ENCODE results near the gene EIF2S2. TPM values are rescaled to one million over a fixed set of nuclear protein-coding genes. Genes with fewer than 3 reads are reported as not detected.
"Not testable (repeated sequence)": the region's sequence is repeated elsewhere in the genome, so short reads cannot be mapped to it uniquely, and the experiment has no call there.

The EIF2S2 gene
- 63.9 and 83.5 TPM in 2 replicates for total RNA-seq (2014; rRNA removed; shearing (Covaris generic); ENCODE audit: low replicate concordance)

GRCh38 chr20:34111702-34112599, at the start of gene EIF2S2:
TSS of gene EIF2S2 (minus strand) at chr20:34112243. CDS start at chr20:34112110, 133 bp downstream.
- Histone ChIP-seq H3K9ac (ENCODE audit: low read length) (peak within 1 kb of the TSS; percentile 94), H4K20me1 (ENCODE audit: insufficient read depth, low read depth, low read length) (peaks cover 36% of the 10 kb centered on the region), H3K4me1 (ENCODE audit: low read length) (peaks cover 39% of the 10 kb centered on the region), H3K79me2 (ENCODE audit: low read length) (peaks cover 51% of the 10 kb centered on the region), H3K36me3 (ENCODE audit: insufficient read depth, low read length) (peaks cover 35% of the 10 kb centered on the region; the same call in 1 of the 2 replicates), H3K4me3 (ENCODE audit: low read length) (peak within 1 kb of the TSS; percentile 88), H3K27ac (ENCODE audit: low read length) (peak within 1 kb of the TSS; percentile 84), H3K4me2 (ENCODE audit: low read depth, low read length, poor library complexity, severe bottlenecking) (peak within 1 kb of the TSS; percentile 97), H3K9me2 (replicated peaks; ENCODE audit: insufficient read depth, low read length) (no peaks in the 10 kb centered on the region), H3K9me3 (ENCODE audit: low read length) (no peaks in the 10 kb centered on the region), H3K27me3 (ENCODE audit: low read length) (no peaks in the 10 kb centered on the region), H2AFZ (ENCODE audit: low read length) (peak within 1 kb of the TSS; percentile 97)
- peak; percentile 99 for DNase-seq

- not testable (repeated sequence) for DNase-seq; H3K9ac ChIP-seq (ENCODE audit: low read length); H3K4me1 ChIP-seq (ENCODE audit: low read length); H3K9me2 ChIP-seq (replicated peaks; ENCODE audit: insufficient read depth, low read length); H3K36me3 ChIP-seq (ENCODE audit: insufficient read depth, low read length); H3K27me3 ChIP-seq (ENCODE audit: low read length); H3K27ac ChIP-seq (ENCODE audit: low read length); H3K4me2 ChIP-seq (ENCODE audit: low read depth, low read length, poor library complexity, severe bottlenecking); H2AFZ ChIP-seq (ENCODE audit: low read length); H3K9me3 ChIP-seq (ENCODE audit: low read length); H3K4me3 ChIP-seq (ENCODE audit: low read length); H3K79me2 ChIP-seq (ENCODE audit: low read length); H4K20me1 ChIP-seq (ENCODE audit: insufficient read depth, low read depth, low read length)
Observed at GRCh38 chr20:34157697-34158096, 45.7 kb upstream of the EIF2S2 start.

- no peaks in the 10 kb centered on the region for H4K20me1 ChIP-seq (ENCODE audit: insufficient read depth, low read depth, low read length)
- H3K27ac ChIP-seq (ENCODE audit: low read length), result no peak overlapping the region
- no peak overlapping the region for H3K4me3 ChIP-seq (ENCODE audit: low read length)
- H3K27me3 ChIP-seq (ENCODE audit: low read length), result no peaks in the 10 kb centered on the region
- no peak overlapping the region for H3K9ac ChIP-seq (ENCODE audit: low read length)
- no peaks in the 10 kb centered on the region for H3K79me2 ChIP-seq (ENCODE audit: low read length)
- no peak overlapping the region for H3K4me2 ChIP-seq (ENCODE audit: low read depth, low read length, poor library complexity, severe bottlenecking)
- no peaks in the 10 kb centered on the region for H3K9me2 ChIP-seq (replicated peaks; ENCODE audit: insufficient read depth, low read length)
- no peak overlapping the region for H2AFZ ChIP-seq (ENCODE audit: low read length)
- no peak for DNase-seq
- H3K36me3 ChIP-seq (ENCODE audit: insufficient read depth, low read length), result no peaks in the 10 kb centered on the region
- no peaks in the 10 kb centered on the region for H3K9me3 ChIP-seq (ENCODE audit: low read length)
- no peaks in the 10 kb centered on the region for H3K4me1 ChIP-seq (ENCODE audit: low read length)
Observed at GRCh38 chr20:34155836-34156235, 43.8 kb upstream of the EIF2S2 start.

- not testable (repeated sequence) for H4K20me1 ChIP-seq (ENCODE audit: insufficient read depth, low read depth, low read length); H3K27me3 ChIP-seq (ENCODE audit: low read length); H3K27ac ChIP-seq (ENCODE audit: low read length); H3K4me3 ChIP-seq (ENCODE audit: low read length); H3K9me2 ChIP-seq (replicated peaks; ENCODE audit: insufficient read depth, low read length); H3K4me2 ChIP-seq (ENCODE audit: low read depth, low read length, poor library complexity, severe bottlenecking); H3K36me3 ChIP-seq (ENCODE audit: insufficient read depth, low read length); H3K79me2 ChIP-seq (ENCODE audit: low read length); H2AFZ ChIP-seq (ENCODE audit: low read length); H3K4me1 ChIP-seq (ENCODE audit: low read length); H3K9me3 ChIP-seq (ENCODE audit: low read length); H3K9ac ChIP-seq (ENCODE audit: low read length); DNase-seq
Observed at GRCh38 chr20:34153169-34153568, 41.1 kb upstream of the EIF2S2 start.

- not testable (repeated sequence) for H4K20me1 ChIP-seq (ENCODE audit: insufficient read depth, low read depth, low read length); H3K36me3 ChIP-seq (ENCODE audit: insufficient read depth, low read length); H3K9me3 ChIP-seq (ENCODE audit: low read length); H3K4me3 ChIP-seq (ENCODE audit: low read length); DNase-seq; H3K79me2 ChIP-seq (ENCODE audit: low read length); H3K4me1 ChIP-seq (ENCODE audit: low read length); H2AFZ ChIP-seq (ENCODE audit: low read length); H3K9me2 ChIP-seq (replicated peaks; ENCODE audit: insufficient read depth, low read length); H3K4me2 ChIP-seq (ENCODE audit: low read depth, low read length, poor library complexity, severe bottlenecking); H3K27ac ChIP-seq (ENCODE audit: low read length); H3K9ac ChIP-seq (ENCODE audit: low read length); H3K27me3 ChIP-seq (ENCODE audit: low read length)
Observed at GRCh38 chr20:34152073-34152472, 40.0 kb upstream of the EIF2S2 start.

GRCh38 chr20:34150306-34151000, 38.4 kb upstream of the EIF2S2 start:
- Histone ChIP-seq H3K27me3 (ENCODE audit: low read length) (no peaks in the 10 kb centered on the region), H3K9me3 (ENCODE audit: low read length) (no peaks in the 10 kb centered on the region), H4K20me1 (ENCODE audit: insufficient read depth, low read depth, low read length) (no peaks in the 10 kb centered on the region), H2AFZ (ENCODE audit: low read length) (no peak overlapping the region), H3K27ac (ENCODE audit: low read length) (no peak overlapping the region), H3K9me2 (replicated peaks; ENCODE audit: insufficient read depth, low read length) (no peaks in the 10 kb centered on the region), H3K36me3 (ENCODE audit: insufficient read depth, low read length) (no peaks in the 10 kb centered on the region), H3K4me3 (ENCODE audit: low read length) (no peak overlapping the region), H3K4me2 (ENCODE audit: low read depth, low read length, poor library complexity, severe bottlenecking) (no peak overlapping the region), H3K9ac (ENCODE audit: low read length) (no peak overlapping the region), H3K4me1 (ENCODE audit: low read length) (no peaks in the 10 kb centered on the region), H3K79me2 (ENCODE audit: low read length) (no peaks in the 10 kb centered on the region)
- no peak for DNase-seq

- Histone ChIP-seq H3K9ac (ENCODE audit: low read length) (no peak overlapping the region), H3K27me3 (ENCODE audit: low read length) (no peaks in the 10 kb centered on the region), H3K4me3 (ENCODE audit: low read length) (no peak overlapping the region), H3K79me2 (ENCODE audit: low read length) (no peaks in the 10 kb centered on the region), H3K4me2 (ENCODE audit: low read depth, low read length, poor library complexity, severe bottlenecking) (no peak overlapping the region), H3K27ac (ENCODE audit: low read length) (no peak overlapping the region), H3K4me1 (ENCODE audit: low read length) (no peaks in the 10 kb centered on the region), H3K9me3 (ENCODE audit: low read length) (no peaks in the 10 kb centered on the region), H3K36me3 (ENCODE audit: insufficient read depth, low read length) (no peaks in the 10 kb centered on the region), H2AFZ (ENCODE audit: low read length) (no peak overlapping the region), H4K20me1 (ENCODE audit: insufficient read depth, low read depth, low read length) (no peaks in the 10 kb centered on the region), H3K9me2 (replicated peaks; ENCODE audit: insufficient read depth, low read length) (no peaks in the 10 kb centered on the region)
- DNase-seq, result no peak
Observed at GRCh38 chr20:34145280-34145819, 33.3 kb upstream of the EIF2S2 start.

GRCh38 chr20:34143951-34144350, 31.9 kb upstream of the EIF2S2 start:
- Histone ChIP-seq H3K27ac (ENCODE audit: low read length) (no peak overlapping the region), H3K4me3 (ENCODE audit: low read length) (no peak overlapping the region), H3K36me3 (ENCODE audit: insufficient read depth, low read length) (no peaks in the 10 kb centered on the region), H3K9ac (ENCODE audit: low read length) (no peak overlapping the region), H2AFZ (ENCODE audit: low read length) (no peak overlapping the region), H3K9me2 (replicated peaks; ENCODE audit: insufficient read depth, low read length) (no peaks in the 10 kb centered on the region), H3K4me1 (ENCODE audit: low read length) (no peaks in the 10 kb centered on the region), H3K4me2 (ENCODE audit: low read depth, low read length, poor library complexity, severe bottlenecking) (no peak overlapping the region), H4K20me1 (ENCODE audit: insufficient read depth, low read depth, low read length) (no peaks in the 10 kb centered on the region), H3K9me3 (ENCODE audit: low read length) (no peaks in the 10 kb centered on the region), H3K79me2 (ENCODE audit: low read length) (no peaks in the 10 kb centered on the region), H3K27me3 (ENCODE audit: low read length) (no peaks in the 10 kb centered on the region)
- DNase-seq, result no peak
